Ramos (cell line): ENCODE measurements around the gene MDM2.

ENCODE experiments used
- in situ Hi-C: fragments of 300-500 bp; cut with MboI; formaldehyde crosslinking; loops from one replicate; pipeline ENCODE4 v1.14.3; 2022; ENCODE audit warnings: low sequenced_read_pairs; ENCODE audit not compliant: unreplicated experiment

MDM2 gene

DNA sequence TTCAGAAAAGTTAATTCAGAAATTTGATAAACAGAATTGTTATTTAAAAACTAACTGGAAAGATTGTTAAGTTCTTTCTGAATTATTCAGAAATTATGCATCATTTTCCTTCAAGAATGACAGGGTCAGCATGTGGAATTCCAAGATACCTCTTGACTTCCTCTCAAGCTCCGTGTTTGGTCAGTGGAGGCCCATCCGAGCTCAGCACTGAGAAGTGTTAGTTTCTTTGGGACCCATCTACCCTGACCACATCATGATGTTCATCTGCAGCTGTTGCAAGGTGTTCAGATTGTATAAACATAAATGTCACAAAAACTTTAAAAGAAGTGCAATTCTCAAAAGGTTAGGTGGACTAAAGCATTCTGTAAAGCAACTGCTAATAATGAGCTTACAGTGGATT, 33.7 kb downstream of the MDM2 start:
- in situ Hi-C loops, result loop anchor here (25.0 kb wide), 1 partner anchor 504 kb away; the partner anchor contains the start of gene MDM1

DNA sequence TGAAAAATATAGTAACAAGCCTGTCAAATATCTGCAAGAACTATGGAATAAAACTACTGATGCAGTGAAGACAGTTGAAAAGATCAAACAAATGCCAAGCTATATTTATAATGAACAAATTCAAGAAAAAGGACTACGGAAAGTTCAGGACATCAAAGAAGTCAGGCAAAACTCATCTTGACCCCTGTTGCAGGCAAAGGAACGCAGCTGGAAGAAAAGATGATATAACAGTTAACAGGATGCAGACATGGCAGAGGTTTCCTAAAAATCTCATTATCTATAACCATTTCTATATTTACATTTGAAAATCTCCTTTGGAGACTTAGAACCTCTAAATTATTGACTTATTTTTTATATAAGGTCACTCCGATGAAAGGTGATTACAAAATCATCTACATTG, 34.1 kb downstream of the MDM2 start:
- in situ Hi-C loops, result loop anchor here (25.0 kb wide), 1 partner anchor 505 kb away; the partner anchor contains the start of gene MDM1

DNA sequence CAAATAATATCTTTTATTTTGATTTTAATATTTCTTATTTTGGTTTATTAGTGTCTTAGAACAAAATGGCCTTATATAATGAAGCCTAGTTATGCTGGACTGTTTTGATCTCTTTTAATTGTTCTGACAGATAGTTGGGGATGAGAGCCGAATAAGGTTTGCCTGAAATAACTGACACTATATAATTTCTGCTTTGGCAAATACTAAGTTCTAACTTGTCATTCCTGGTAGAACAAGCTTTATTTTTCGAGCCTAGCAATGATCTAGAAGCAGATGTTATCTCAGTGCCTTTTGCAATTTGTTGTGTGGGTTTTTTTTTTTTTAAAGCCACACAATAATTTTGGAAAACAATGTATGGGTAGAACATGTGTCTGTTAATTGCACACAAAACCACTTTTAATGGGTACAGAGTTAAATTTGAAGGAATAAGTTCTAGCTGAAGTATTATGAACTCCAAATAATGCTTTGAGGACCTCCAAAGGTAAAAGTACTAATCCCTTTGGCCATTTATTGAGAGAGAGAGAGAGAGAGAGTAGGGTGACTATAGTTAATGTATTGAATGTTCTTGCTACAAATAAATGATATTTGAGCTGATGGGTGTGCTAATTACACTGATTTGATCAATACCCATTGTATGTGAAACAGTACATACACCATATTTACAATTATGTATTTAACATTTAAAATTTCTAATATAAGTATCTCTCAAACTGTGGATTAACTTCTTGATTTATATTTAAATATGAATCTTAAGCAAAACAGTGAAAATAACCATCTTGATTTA, 35.0 kb downstream of the MDM2 start:
- in situ Hi-C loops, result loop anchor here (25.0 kb wide), 1 partner anchor 506 kb away; the partner anchor contains the start of gene MDM1

DNA sequence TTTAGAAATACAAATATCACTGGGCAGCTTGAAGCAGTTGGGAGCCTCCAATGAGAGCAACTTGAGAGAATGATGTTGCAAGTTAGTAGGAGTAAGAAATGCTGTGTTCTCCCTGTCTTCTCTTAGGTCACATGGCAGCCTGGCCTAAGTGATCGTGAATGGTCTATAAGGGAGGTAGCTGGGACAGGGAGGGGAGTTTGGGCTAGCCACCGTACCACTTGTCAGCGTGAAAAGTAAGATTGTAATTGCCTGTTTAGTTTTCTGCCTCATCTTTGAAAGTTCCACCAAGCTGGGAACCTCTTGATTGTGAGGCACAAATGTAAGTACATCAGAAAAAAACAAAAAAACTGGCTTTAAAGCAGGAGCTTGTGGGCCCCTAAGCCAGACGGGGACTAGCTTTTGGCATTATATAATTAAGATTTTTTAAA, 36.4 kb downstream of the MDM2 start:
- in situ Hi-C loops, result loop anchor here (25.0 kb wide), 1 partner anchor 507 kb away; the partner anchor contains the start of gene MDM1

DNA sequence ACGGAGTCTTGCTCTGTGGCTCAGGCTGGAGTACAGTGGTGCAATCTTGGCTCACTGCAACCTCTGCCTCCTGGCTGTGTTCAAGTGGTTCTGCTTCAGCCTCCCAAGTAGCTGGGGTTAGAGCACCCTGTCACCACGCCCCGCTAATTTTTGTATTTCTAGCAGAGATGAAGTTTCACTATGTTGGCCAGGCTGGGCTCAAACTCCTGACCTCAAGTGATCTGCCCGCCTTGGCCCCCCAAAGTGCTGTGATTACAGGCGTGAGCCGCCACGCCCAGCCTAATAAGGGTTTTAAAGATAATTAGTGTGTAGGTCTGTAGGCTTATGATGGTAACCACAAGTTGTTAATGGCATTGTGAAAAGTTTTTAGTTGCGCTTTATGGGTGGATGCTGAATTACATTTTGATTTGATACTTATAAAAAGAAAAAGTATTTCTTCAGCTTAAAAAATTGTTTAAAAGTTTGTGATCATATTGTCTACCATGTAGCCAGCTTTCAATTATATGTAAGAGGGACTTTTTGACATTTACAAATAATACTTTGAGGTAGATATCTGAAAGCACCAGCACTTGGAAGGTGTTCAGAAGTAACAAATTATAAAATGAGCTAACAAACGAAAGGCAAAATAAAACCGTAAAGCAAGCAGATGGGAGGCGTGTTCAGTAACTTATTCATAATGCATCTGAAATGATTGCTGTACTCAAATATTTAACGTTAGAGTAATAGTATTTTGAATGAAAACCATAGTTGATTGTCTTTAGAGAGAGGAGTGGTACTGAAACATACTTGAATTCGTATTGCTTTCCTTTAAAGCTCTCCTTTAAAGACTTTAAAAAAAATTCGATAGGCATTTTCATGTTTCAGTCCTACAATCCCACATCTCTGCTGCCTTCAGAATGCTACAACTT, 37.1 kb downstream of the MDM2 start:
- in situ Hi-C loops, result loop anchor here (25.0 kb wide), 1 partner anchor 508 kb away; the partner anchor contains the start of gene MDM1

DNA sequence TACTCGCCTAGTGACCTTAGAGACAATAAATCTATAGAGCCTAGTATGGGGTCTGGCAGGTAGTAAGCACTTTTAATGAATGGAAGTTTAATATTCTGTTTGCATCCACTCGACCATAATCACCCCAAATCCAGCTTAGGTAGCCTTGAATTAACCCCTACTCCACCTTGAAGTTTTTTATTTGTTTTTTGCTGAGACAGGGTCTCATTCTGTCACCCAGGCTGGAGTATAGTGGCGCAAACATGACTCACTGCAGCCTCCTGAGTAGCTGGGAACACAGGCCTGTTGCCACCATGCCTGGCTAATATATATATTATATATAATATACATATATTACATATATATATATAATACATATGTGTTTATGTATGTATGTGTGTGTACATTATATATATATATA, 38.8 kb downstream of the MDM2 start:
- in situ Hi-C loops, result loop anchor here (25.0 kb wide), 1 partner anchor 510 kb away; the partner anchor contains the start of gene MDM1

DNA sequence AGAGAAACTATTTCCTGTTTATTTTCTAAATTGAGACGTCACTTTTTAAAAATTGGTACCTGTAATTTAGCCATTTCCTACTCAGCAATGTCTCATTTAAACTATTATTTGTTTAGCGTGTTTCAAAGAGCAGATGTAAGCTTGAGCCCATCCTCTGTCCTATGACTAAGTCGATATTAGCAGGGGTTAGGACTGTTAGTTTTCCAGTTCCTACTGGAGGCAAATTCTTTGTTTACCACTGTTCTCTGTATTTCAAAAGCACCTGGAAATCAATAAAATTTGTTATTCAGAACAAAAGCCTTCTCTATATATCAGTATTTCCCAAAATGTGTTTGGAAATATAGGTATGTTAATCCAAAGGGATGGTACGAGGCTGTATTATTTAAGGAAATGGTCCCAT, 42.4 kb downstream of the MDM2 start:
- in situ Hi-C loops, result no loop called here

DNA sequence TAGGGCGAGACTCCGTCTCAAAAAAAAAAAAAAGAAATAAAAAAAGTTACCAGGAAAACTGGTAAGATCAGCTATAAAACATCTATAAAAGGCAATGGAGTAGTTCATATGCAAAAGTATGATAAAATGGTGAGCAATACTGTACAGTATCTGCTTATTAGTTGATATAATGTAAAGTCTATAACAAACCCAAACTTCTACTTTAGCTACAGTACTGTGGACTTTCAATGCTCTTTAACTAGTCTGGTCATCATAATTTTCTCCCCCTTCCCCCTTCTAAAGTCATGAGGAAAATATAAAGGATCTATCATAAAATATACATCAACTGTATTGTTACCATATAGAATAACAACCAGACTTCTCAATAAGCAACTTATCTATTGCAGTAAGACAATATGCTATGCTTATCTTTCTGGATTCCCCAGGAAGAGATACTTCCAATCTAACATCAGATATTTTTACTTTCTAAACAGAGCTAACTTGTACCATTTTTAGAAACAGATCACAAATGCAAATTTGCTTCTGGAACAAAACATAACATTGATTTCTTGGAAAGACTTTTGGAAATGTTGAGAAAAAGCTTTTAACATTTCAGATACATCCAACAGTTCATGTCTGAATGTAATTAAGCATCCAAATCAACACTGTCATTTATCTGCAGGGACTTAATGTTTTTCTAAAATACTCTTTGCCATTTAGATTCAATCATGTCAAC, 43.8 kb downstream of the MDM2 start:
- in situ Hi-C loops, result no loop called here

DNA sequence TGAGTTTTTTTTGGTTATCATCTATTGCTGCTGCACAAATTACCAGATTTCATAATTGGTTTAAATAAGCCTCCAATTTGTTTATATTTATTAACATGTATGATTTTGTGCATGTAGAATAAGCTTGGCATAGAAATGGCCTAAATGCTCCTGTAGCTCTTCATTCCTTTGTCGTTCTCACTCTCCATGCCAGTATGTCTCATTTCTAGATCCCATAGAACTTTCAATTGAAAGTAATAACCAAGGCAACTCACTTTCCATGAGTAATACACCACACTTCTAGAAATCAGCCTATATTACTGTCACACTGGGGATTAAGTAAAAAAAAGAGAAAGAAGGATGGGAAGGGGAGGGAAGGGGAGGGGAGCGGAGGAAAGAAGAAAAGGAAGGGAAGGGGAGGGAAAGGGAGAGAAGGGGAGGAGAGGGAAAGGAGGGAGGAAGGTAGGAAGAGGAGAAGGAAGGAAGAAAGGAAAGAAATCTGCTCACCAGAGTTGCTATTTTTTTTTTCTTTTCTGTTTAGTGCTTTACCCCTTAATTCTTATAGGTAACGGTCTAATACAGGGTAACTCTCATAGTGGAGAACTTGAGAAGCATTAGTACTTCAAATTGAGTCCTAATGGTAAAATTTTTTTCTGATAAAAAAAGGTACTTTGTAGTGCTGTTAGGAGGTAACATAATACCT, 45.6 kb downstream of the MDM2 start:
- in situ Hi-C loops, result no loop called here

DNA sequence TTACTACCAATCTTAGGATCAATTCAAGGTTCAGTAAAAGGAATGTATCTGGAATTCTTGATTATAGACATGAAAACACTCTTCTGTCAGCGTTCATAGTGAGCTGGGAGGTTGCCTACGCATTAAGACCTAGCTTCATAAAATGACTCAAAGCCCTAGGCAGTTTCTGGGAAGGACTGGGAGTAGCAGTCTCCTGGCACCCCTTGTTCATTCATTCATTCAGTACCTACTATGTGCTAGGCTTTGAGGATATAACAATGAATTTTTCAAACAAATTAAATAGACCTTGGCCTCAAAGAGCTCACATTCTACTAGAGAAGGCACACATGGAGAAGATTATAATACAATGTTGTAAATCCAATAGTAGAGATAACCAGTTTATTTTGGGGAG, 46.1 kb downstream of the MDM2 start:
- in situ Hi-C loops, result no loop called here

DNA sequence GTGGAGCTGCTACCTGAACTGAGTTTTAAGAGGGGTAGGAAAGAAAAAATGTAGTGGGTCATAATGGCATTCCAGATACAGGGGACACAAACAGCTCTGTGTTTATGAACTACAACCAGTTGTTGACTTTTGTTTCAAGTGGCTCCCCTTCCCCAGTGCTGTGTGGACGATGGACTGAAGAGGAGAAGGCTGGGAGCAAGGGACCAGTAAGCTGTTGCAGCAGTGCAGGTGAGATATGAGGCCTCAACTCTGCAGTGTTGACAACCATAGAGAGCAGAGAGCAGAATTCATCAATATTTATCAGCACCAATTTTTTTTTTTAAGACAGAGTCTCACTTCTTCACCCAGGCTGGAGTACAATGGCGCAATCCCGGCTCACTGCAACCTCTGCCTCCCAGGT, 46.6 kb downstream of the MDM2 start:
- in situ Hi-C loops, result no loop called here

DNA sequence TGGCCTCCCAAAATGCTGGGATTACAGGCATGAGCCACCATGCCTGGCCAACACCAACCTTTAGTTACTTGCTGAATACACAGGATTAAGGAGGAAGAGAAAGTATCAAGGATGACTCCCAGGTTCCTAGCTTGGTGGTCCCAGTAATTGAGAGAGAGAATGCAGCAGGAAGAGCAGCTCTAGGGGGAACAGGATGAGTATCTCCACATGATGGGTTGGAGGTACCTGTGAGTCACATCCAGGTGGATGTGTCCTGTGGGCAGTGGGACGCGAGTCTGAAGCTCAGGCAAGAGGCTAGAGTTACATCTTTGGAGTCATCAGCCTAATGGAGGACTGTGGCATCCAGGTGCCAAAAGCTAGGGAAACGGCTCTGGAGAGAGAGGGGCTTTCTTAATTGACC, 47.1 kb downstream of the MDM2 start:
- in situ Hi-C loops, result no loop called here

DNA sequence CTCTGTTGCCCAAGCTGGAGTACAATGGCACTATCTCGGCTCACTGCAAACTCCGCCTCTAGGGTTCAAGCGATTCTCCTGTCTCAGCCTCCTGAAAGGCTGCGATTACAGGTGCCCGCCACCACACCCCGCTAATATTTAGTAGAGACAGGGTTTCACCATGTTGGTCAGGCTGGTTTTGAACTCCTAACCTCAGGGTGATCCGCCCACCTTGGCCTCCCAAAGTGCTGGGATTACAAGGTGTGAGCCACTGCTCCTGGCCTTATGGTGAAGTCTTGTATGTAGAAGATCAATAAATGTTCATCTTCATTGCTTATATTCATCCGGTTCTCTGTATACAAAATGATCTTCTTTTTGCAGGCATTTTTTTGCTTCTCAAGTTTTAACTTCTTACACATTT, 47.8 kb downstream of the MDM2 start:
- in situ Hi-C loops, result no loop called here

DNA sequence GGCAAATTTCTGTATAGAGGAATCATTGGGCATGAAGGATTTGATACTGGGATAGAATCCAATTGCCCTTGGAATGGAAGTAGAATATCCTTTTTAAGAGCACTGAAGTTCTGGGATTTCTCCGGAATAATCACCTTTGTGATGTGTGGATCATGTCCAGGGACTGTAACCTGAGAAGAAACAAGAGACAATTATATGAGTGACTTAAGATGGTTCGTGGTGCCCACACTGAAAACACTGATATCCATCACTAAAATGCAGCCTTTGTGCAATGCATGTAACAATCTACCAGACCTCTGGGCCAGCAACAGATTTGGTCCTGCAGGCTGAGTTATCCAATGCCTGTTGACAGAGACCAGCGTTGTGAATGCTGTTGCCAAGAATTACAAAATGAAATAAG, 48.5 kb downstream of the MDM2 start:
- in situ Hi-C loops, result no loop called here

DNA sequence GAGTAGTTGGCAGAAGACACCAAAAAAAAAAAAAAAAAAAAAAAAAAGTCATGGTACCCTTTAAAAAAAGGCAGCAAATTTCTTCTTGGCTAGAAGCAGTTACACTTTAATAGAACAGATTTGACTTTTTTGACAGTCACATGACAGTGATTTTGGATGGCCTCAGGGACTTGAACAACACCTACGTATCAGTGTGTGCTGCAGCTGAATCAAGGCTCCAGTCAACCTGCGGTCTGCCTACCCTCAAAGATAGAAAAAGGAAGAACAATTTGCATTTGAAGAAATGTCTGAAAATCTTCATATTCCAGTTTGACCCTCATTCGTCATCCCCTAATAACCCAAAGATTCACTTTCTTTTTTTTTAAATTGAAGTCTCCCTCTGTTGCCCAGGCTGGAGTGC, 53.9 kb downstream of the MDM2 start:
- in situ Hi-C loops, result loop anchor here (10.0 kb wide), 1 partner anchor 213 kb away; no protein-coding TSS in a partner anchor

DNA sequence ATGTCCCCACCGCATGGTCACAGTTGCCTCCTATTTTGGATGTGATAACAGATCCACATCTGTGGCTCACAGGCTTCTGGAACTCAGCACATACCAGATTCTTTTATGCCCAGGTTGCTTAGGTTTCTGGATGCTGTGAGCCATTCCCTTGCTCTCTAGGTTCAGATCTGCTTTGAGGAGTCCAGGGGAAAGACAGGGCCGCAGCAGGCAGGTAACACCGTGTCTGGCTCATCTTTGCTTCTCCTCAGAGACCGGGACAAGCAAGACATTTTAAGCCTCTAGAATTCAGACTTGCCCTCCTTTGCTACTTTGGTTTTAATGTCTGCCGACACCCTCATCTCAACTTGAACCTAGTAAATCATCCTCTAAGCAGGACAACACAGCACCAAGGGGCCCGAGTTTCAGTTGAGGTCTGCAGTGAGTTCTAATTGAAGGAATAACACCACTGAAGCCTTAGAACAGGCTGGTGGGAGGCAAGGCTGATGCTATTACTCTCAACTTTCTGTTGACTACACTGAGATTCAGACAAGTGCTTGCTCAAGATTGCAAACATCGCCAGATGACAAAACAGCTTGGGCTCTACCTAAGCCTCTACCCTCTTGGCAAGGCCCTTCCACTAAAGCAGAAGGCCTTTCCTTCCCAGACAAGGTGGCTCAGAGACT, 55.3 kb downstream of the MDM2 start:
- in situ Hi-C loops, result loop anchor here (10.0 kb wide), 1 partner anchor 212 kb away; no protein-coding TSS in a partner anchor

DNA sequence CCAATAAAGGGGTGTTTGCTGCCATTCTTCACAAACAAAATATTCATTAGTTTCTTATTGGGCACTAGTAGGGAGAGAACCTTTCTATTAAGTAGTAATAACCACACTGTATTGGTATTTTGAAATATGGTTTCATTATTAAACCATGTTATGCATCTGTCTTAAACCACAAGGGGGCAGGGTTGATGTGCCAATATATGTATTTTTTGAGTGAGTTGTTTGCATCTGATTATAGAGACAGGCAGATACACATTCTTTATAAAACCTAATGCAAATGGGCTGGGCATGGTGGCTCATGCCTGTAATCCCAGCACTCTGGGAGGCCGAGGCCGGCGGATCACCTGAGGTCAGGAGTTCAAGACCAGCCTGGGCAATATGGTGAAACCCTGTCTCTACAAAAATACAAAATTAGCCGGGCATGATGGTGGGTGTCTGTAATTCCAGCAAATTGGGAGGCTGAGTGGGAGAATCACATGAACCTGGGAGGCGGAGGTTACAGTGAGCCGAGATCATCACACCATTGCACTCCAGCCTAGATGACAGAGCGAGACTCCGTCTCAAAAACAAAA, 56.0 kb downstream of the MDM2 start:
- in situ Hi-C loops, result loop anchor here (10.0 kb wide), 1 partner anchor 211 kb away; no protein-coding TSS in a partner anchor

DNA sequence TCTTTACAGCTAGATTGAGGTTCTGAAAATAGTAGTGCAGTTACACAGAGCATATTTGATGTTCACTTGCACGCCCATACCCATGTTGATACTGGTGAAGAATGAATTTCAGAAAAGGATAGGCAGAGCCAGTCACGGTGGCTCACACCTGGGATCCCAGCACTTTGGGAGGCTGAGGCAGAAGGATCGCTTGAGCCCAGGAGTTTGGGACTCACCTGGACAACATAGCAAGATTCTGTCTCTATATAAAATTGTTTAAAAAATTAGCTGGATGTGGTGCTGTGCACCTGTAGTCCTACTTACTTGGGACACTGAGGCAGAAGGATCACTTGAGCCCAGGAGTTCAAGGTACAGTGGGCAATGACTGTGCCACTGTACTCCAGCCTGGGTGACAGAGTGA, 56.6 kb downstream of the MDM2 start:
- in situ Hi-C loops, result loop anchor here (10.0 kb wide), 1 partner anchor 210 kb away; no protein-coding TSS in a partner anchor
